ENCODE data around the gene MAPRE2.

MAPRE2 gene

DNA sequence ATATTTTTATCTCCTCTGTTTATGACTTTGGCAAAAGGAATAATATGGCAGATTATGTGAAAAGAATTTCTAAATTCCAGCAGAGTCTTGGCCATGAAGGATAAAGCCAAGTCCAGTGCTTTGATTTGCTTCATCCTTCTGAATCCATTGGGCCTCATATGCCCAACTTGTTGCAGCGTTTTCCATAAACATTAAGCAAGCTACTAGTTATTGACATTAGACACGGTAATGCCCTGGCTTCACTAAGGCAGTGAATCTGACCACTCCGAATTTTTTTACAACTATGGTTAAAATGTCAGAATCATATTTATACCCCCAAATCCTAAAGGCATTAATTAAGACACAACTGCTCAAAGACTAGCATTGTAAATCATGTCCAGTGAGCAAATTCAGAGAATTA is 79.8 kb downstream of the MAPRE2 start:
- no peak for DNase-seq

DNA sequence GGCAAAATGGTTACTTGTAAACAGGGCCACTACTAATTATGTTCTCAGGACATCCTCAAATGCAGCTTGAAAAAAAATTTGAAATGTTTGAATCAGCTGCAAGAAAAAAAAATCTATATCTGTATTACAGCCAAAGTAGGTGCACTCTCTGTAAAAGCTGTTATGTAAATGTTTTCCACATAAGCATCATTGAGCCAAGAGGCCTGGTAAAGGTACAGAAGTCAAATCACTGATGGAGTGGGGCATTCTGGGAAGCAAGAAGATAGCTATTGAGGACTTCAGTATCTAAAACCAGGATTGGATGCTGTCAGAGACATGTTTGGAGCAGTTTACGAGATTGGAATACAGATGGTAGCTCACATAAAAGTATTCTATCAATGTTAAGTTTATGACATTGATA is 80.3 kb downstream of the MAPRE2 start:
- DNase-seq: no peak

DNA sequence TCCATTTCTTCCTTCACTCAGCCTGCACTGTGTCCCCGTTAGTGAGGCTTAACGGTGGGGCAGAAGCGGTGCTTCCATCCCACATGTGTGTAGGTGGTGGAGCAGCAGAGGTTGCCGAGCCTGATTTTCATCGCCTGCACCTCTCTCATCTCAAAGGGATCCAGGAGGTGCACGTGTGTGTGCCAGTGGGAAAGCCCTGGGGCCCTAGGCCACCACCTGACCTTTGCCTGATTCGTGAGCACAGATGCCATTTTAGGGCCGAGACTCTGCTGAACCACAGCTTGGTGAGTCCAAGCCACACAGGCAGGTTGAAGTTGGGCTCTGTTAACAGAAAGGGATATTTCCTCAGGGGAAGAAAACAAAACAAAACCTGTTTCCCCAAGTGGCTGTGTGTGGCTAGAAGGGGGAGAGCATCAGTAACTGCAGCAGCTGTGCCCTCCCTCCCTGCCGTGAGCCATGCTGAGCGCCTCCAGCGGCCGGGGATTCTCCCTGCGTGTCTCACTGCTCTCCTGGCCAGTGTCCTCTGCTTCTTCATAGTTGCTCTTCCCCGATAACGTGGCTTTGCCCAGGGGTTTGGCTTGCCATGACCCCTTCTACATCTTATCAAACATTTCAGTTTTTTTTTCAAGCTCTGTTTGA is 81.5 kb downstream of the MAPRE2 start:
- peak in 27 of 51 donors; percentile 8 to 74 (median 34) for DNase-seq

DNA sequence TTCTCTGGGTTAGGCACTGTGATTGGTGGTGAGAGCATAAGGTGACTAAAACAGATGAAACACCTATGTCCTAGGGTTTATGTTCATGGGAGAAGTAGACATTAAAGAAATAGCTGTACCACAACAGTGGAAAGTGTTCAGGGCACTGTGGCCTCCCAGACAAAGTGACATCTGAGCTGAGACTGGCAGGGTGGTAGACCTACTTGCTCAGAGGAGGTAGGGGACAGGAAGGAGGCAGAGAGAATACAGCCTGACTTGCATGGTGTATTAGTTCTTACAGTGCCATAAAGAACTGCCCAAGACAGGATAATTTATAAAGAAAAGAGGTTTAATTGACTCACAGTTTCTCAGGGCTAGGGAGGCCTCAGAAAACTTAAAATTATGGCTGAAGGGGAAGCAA is 82.6 kb downstream of the MAPRE2 start:
- DNase-seq: no peak

DNA sequence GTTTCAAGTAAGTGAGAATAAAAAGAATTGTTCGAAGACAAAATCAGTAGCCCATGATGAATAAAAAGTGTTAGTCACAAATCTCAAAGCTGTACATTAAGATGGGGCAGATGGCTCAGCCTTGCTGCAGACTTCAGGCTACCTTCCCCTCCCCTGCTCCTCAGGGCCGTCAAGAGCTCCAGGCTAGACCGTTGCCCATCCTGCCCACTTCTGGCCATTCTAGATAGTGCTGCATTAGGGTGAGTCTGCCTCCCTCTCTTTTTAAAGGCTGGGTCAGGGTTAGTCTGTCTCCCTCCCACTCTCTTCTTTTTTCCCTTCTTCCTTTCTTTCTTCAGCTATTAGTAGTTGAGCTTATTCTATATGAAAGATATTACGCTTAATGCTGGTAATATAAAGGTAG is 86.0 kb downstream of the MAPRE2 start:
- DNase-seq: no peak

DNA sequence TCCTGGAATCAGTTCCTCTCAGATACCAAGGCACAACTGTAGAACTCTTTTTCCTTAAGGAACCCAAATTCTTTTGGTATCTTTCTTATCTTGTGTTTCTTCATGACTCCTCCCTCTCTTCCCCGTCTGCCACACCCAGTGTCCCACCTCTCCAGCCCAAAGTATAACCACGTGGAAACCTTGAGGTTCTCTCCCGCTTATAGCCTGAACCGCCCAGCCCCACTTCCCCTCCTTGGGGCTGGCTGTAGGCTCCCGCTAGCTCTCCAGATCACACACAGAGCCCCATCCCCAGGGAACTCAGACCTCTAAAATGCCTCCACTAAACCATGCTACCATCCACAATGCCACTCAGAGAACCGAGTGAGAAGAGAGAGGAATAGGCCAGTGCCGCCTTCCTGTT is 87.5 kb downstream of the MAPRE2 start:
- DNase-seq: no peak

DNA sequence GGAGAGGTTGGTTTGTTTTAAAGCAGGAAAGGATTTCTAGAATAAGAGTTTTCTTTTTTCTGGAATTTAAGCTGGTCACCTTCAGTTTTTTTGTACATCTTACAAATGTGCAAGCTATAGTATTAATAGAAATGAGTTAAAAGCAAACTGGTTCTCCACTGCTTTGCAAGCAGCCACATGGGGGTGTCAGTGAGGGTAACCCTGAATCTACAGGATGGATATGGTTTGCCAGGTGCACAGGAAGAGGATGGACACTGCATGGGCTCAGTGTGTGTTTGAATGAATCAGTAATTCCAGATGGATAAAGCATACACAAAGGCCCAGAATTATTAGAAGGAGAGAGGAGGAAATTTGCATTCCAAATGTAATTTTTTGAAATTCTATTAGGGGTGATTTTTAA is 89.0 kb downstream of the MAPRE2 start:
- no peak for DNase-seq

DNA sequence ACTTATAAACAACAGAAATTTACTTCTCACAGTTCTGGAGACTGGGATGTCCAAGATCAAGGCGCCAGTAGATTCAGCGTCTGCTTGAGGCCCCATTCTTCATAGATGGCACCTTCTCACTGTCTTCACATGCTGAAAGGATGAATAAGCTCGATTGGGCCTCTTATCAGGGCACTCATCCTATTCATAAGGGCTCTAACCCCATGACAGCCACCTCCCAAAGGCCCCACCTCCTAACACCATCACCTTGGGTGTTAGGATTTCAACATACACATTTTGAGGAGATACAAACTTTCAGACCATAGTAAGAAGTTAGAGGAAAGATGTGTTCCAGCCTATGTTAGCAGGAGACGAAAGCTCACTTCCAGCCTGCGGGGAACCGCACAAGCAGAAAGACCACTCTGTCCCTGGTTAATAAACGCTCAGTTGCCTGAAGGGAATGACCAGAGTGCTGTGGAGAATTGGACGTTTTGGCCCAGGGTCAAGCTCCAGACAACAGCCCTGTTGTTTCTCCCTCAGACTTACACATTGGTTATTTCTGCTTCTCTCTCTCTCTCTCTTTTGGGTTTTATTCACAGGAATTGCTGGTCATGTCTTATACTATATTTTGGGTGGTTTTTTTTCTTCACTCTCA is 90.3 kb downstream of the MAPRE2 start:
- peak in 31 of 51 donors; percentile 8 to 78 (median 53) for DNase-seq

DNA sequence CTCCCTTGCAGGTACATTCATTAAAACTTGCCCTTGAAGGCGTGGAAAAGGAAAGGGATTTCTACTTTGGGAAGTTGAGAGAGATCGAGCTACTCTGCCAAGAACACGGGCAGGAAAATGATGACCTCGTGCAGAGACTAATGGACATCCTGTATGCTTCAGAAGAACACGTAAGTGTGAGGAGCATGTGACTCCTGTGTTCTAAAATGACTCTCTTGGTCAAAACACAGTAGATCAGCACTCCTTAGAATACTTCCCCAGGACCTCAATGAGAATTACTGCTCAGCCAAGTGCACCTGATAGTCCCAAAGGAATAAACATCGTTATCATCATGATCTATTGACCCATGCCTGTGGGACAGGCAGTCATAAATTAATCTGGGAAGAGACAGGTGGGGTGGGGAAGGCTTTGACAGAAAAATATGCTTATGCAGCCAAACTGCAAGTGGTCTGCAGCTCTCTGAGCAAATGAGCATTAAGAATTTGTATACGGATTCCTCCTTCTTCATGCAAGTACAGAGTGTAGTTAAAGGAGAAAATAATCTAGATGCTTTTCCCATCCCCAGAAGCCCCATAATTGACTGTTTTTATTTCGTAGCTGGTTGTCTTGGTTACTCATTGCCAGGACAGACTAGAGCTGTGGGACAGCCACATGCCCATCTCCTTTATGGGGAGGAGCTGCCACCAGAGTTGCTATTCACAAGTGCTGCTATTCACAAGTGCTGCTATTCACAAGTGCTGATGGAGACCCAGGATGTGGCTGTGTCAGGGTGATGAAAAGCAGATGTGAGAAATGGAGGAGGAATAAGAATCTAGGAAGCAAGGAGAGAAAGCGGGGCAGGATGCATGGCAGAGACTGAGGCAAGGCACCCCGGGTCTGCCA is 91.0 kb downstream of the MAPRE2 start:
- no peak for DNase-seq

DNA sequence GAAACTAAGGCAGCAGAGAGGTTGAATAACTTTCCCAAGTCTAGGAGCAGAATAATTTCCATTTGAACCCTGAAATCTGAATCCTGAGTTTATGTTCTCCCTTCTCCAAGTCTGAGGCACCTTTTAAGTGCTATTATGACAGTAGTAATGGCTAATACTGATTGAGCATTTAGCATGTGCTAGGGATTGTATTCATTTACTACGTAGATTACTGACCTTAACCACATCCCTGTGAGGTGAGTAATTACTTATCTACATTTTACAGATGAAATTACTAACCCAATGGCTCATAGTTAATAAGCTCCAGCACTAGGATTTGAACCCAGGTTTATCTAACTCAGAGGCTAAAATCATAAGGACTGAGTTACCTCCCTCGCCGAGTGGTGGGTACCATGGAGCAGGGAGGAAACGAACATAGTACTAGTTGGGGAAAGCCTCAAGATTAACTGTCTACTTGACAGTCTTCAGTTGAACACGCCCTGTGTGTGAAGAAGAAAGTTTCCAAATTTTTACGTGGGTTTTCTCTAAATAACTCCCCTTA is 93.0 kb downstream of the MAPRE2 start:
- DNase-seq: no peak

DNA sequence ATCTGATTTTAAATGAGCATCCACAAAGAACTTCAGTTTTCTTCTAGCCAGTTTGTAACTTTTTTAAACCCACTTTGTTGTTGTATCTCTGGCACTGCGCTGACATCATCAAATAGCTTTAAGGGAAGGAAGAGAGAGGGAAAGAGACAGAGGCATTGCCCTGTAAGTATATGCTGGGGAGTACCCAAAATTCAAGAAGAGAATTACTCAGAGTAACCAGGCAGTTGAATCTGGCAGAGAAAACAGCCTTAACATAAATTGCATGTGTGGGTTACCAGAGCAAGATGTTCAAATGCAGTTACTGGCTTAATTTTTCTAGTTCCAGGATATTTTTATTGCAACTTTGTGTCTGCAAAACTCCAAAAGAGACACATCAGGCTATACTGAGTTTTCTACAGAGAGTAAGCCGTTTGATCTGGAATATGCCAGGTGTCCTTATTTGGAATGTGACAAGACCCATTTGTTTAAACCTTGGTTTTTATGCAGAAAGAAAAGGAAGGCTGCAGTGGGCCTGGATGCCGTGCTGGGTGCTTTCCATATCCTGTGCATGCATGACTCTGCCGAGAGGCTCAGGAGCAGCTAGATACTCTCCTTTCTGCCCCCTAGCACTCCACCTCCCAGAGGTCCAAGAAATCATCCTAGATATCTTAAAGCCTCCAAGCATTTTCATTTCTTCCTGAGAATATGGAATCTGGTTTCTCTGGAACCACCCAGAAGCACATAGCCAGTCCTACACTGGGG is 93.7 kb downstream of the MAPRE2 start:
- no peak for DNase-seq

DNA sequence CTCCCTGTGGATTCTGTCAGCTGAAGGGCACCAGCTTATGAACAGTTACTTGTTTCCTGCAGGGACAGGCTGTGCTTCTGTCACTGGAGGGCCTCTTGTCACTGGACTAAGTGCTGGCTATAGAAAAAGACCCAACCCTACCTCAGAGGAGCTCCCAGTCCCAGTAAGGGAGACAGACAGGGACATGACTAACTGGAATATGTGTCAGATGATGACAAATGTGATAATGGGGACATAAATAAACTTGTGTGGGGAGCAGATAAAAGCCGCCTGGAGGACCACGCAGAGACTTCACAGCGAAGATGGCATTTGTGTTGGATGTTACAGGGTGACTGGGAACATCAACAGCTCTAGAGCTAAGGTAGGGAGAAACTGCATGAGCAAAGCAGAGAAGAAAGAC is 95.0 kb downstream of the MAPRE2 start:
- no peak for DNase-seq

DNA sequence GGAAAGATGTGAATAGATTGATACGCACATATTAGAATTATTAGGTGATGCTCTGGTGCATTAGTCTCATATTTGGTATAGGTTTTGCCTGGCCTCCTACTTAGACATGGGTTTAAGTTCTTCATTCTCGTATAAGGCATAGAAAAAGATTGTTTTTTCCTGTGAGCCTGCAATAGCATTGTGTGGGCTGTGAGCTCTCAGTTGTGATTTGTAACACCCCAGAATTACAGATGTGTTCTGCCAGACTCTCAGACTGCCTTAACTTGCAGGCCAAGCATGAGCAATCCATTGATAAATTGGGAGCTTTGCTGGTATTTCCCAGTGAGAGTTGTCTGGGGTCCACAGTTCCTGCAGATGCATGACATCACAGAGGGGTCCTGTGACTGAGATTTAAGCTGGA is 95.7 kb downstream of the MAPRE2 start:
- DNase-seq: no peak

DNA sequence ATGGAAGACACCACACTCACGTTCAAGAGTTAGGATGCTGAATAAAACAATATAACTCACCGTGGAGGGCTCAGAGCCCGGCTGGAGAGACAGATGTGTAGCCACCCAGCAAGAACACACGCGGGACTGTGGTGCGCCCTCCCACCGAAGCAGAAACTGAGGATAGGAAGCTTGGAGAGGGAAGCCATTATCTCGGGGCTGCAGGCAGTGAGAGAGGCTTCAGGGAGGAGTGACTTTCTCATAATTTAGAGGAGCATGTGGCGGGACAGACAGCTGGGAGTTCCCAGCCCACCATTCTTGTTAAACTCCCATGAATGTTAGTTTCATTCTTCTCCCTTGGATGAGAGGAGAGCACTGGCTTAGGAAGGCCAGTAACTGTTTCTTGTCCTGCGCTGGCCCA is 96.4 kb downstream of the MAPRE2 start:
- no peak for DNase-seq

DNA sequence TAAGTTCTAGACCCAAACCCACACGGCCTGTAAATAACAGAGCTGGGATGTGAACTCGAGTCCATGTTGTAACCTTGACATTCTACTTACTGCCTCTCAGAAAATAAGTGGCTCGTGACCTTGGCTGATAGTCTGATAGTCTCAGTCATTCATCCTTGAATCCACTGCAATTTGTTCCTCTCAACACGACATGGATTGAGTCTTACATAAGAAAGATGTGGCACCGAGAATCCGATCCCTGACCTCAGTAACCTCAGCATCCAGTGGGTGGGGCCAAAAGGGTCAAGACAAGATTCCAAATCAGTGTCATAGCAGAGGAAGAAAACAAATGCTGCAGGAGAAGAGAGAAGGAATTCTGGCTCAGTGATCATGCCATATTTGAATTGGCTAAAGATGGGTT is 97.6 kb downstream of the MAPRE2 start:
- no peak for DNase-seq

DNA sequence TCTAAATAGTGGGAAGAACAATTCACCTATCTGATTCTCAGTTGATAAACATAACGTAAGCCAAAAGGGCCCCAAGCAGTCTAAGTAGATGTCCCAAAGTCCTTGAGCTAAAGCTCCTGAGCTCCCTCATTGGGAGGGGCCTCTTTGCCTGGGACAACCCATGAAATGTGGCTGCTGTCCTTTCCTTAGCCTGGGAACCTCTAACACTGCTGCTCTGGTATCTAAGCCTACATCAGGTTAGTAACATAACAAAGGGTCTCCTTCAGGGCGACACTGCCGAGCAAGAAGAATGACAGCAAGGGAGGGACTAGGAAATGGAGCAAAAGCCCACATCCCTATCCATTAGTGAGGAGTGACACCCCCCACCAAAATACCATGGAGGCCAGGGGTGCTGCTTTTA is 98.3 kb downstream of the MAPRE2 start:
- DNase-seq: no peak

DNA sequence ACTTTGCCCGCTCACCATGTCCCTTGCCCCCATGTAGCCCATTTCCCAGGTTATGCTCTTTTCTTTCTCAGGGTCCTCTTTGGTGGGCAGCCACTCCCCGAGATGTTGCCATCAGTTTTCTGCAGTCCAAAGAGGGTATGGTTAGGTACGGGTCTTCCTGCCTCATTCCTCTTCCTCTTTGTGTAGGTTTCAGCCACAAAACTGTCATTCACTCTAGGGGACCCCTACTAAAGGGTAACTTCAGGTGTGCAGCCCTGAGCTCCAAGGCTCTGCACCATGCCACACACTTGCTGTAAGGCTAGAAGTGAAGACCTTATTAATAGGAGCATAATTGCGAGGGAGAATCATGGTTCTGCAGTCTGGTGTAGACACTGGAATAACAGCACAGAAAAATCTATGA is 99.9 kb downstream of the MAPRE2 start:
- DNase-seq: no peak

DNA sequence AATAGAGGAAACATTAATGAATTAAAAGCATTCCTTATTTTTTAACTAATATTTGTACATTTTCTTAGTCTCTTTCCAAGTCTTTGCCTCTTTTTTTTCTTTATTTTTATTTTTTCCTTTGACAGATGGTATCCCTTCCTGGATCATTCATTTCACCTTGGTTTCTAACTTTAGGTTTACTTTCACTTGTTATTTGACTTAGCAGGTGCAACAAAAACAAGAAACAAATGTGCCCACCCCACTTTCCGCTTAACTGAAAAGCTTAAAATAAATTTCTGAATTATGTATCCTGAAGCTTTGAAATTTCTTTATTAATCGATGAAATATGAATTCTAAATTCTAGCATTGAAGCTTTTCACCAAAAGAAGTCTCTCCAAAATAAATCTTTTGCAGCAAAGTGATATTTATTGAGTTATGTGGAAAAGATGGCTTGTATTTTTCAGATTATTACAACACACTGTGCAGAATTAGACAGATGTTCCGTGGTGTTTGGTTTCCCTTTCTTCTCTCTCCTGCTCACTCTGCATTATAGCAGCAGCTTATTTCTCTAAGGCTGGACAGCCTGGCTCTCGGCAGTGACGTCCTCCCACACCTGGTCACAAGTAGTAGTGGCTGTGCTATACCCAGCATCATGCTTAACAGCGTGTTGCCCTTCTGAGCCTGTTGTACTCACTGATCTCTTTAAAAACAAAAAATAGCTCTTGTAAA is 100.5 kb downstream of the MAPRE2 start:
- DNase-seq: no peak

DNA sequence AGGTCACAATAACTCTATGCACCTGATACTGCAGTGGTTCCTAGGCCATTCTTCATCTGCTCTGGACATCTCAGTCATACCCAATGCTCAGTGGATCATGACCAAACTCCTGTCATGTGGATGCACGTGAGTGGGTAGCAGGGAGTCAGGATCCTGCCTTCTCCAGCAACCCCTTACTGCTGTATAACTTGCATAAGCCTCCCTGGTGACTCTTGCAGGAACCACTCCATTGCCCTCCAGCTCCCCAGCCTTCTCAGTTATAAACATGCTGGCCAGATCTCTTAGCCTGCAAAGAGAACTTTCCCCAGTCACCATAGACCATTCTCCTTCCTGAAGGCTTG is 101.0 kb downstream of the MAPRE2 start:
- DNase-seq: no peak

DNA sequence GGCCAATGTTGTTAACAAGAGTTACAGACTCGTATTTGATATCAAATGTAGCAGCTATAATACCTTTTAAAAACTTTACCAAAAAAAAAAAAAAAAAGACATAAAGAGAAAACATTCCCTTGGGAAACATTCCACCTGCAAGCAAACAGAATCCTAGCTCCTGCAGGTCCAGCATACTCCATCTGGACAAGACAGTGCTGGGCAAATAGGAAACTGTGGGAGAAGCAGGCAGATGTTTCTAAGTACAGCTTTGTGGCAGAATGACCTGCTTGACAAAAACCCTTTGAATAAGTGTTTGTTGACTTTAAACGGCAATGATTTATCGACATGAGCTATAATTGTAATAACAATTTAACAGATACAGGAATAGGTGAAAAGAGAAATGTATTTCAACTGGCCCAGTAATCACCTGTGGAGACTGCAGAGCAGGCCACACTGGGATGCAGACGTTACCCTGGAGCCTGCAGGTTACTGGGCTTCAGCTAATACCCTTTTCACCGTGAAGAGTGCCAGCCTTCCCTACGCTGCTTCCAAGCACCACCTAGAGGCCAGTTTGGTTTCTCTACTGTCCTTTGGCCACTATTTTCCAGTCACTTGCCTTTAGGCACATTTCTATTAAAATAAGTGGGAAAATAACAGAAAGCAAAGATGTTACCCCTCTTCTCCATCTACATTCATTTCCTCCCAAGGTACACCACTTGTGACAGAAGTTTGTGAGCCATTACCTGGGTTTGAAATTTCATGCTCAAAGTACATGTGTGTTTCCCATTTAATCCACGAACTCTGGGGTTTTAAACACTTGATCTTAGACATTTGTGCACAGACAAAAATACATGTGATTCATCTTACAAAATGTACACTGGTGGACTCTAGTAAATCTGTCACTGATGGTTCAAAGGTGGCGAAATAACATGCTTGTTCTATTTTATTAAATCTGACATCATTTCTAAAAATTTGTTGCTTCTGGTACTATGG is 102.7 kb downstream of the MAPRE2 start:
- peak in 35 of 51 donors; percentile 3 to 81 (median 40) for DNase-seq

Measured in hypothalamus (tissue), 51 donors.